A549 (cell line): ENCODE measurements around the gene AWAT2.

ENCODE experiments used
- CBX8 ChIP-seq: fragments of 200-600 bp; sonication (generic); IDR thresholded peaks from 2 replicates; pipeline ENCODE4 v1.6.1; 2016
- CHD2 ChIP-seq: fragments of 150-350 bp; IDR thresholded peaks from 2 replicates; pipeline ENCODE4 v1.6.1; 2014; ENCODE audit warnings: low read length; ENCODE audit not compliant: partially characterized antibody
- CTCF ChIP-seq: fragments of >200 bp; sonication (Bioruptor Twin); formaldehyde crosslinking; IDR thresholded peaks from 3 replicates; pipeline ENCODE4 v1.5.1; 2016
- ELK1 ChIP-seq: fragments of 150-350 bp; IDR thresholded peaks from 2 replicates; pipeline ENCODE4 v1.6.1; 2014; ENCODE audit warnings: low read depth, mild to moderate bottlenecking, low read length
- EP300 ChIP-seq, 2 experiments: fragments of >200 bp; sonication (Bioruptor Twin); formaldehyde crosslinking; IDR thresholded peaks; 2 replicates in 1 of 2; 3 replicates in 1 of 2; pipeline ENCODE4 v1.6.1; 2016 to 2017
- MAX ChIP-seq: IDR thresholded peaks from 2 replicates; pipeline ENCODE4 v1.6.1; 2012
- PBX3 ChIP-seq: IDR thresholded peaks from 2 replicates; pipeline ENCODE4 v1.6.1; 2012
- POLR2A ChIP-seq: IDR thresholded peaks from 2 replicates; pipeline ENCODE4 v1.6.1; 2012; ENCODE audit warnings: mild to moderate bottlenecking, low read length
- RAD21 ChIP-seq, 2 experiments: fragments of >200 bp in 1 of 2; sonication (Bioruptor Twin) in 1 of 2; formaldehyde crosslinking in 1 of 2; IDR thresholded peaks in 1 of 2; conservative IDR thresholded peaks in 1 of 2; 2 replicates in 1 of 2; 3 replicates in 1 of 2; pipeline ENCODE4 v1.6.1; 2012 to 2018; ENCODE audit warnings: inconsistent platforms in 1 of 2
- RNF2 ChIP-seq: fragments of 200-600 bp; sonication (generic); IDR thresholded peaks from 2 replicates; pipeline ENCODE4 v1.6.1; 2016; ENCODE audit warnings: low read depth, mild to moderate bottlenecking, antibody characterized with exemption, moderate library complexity, borderline replicate concordance
- SMC3 ChIP-seq: fragments of >200 bp; sonication (Bioruptor Twin); formaldehyde crosslinking; IDR thresholded peaks from 3 replicates; pipeline ENCODE4 v1.6.1; 2018; ENCODE audit warnings: inconsistent platforms
- USF2 ChIP-seq: fragments of 450-650 bp; IDR thresholded peaks from 2 replicates; pipeline ENCODE4 v1.6.1; 2014; ENCODE audit warnings: antibody characterized with exemption

GRCh38 chrX:69995362-69996112, 54.2 kb downstream of the AWAT2 start:
- TF ChIP-seq CTCF (no peak), POLR2A (no peak), PBX3 (no peak), MAX (no peak), CHD2 (no peak), RAD21 (conservative IDR thresholded peaks at IDR 0.05 in 1 of 2, IDR thresholded peaks at IDR 0.05 in 1 of 2) (no peak), USF2 (no peak), CBX8 (no peak), EP300 (IDR thresholded peaks at IDR 0.05) (no peak), RNF2 (no peak), SMC3 (no peak), ELK1 (no peak)
